ENCODE data around the gene MYOM1.

The MYOM1 gene

GRCh38 chr18:3153107-3153704, 66.6 kb downstream of the MYOM1 start:
- no peak for TF ChIP-seq CTCF (IDR thresholded peaks at IDR 0.05; ENCODE audit: control extremely low read depth, extremely low read depth, low read depth, missing control alignments)
- ChIA-PET POLR2A (no interaction called here), CTCF (interaction anchor here (0.7 to 2.9 kb wide), 10 partner anchors 8 to 168 kb away, joined by 3 to 31 read pairs (median 11); no protein-coding TSS in a partner anchor)
- DNase-seq (ENCODE audit: extremely low spot score), result no peak

GRCh38 chr18:3152294-3152693, 67.5 kb downstream of the MYOM1 start:
- ChIA-PET POLR2A (no interaction called here), CTCF (interaction anchor here (0.7 to 2.9 kb wide), 29 partner anchors 9 to 226 kb away, joined by 3 to 31 read pairs (median 5); no protein-coding TSS in a partner anchor)
- DNase-seq (ENCODE audit: extremely low spot score), result no peak
- TF ChIP-seq CTCF (IDR thresholded peaks at IDR 0.05; ENCODE audit: control extremely low read depth, extremely low read depth, low read depth, missing control alignments), result no peak

GRCh38 chr18:3151399-3152264, 68.1 kb downstream of the MYOM1 start:
- peak; percentile 71 for TF ChIP-seq CTCF (IDR thresholded peaks at IDR 0.05; ENCODE audit: control extremely low read depth, extremely low read depth, low read depth, missing control alignments)
- peak; percentile 65 for DNase-seq (ENCODE audit: extremely low spot score)
- ChIA-PET POLR2A (interaction anchor here (0.6 kb wide), 1 partner anchor 26 kb away, joined by 3 read pairs; no protein-coding TSS in a partner anchor), CTCF (interaction anchor here (0.5 to 2.9 kb wide), 48 partner anchors 9 to 261 kb away, joined by 3 to 31 read pairs (median 4); no protein-coding TSS in a partner anchor)

DNA sequence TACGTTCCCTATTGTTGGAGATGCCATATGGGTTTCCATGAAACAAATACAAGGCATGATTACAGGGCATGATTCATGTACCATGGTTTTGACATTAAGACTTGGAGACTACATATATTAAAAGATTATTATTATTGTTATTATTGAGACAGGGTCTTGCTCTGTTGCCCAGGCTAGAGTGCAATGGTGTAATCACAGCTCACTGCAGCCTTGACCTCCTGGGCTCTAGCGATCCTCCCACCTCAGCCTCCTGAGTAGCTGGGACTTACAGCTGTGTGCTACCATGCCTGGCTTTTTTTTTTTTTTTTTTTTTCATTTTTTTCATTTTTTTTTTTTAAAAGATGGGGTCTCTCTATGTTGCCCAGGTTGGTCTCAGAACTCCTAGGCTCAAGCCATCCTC, 69.1 kb downstream of the MYOM1 start:
- TF ChIP-seq CTCF (IDR thresholded peaks at IDR 0.05; ENCODE audit: control extremely low read depth, extremely low read depth, low read depth, missing control alignments), result no peak
- ChIA-PET CTCF (interaction anchor here (1.3 to 2.9 kb wide), 6 partner anchors 24 to 260 kb away, joined by 4 to 23 read pairs (median 7); no protein-coding TSS in a partner anchor), POLR2A (no interaction called here)
- no peak for DNase-seq (ENCODE audit: extremely low spot score)

GRCh38 chr18:3150274-3150673, 69.5 kb downstream of the MYOM1 start:
- no peak for TF ChIP-seq CTCF (IDR thresholded peaks at IDR 0.05; ENCODE audit: control extremely low read depth, extremely low read depth, low read depth, missing control alignments)
- ChIA-PET CTCF (interaction anchor here (0.9 to 2.9 kb wide), 4 partner anchors 21 to 260 kb away, joined by 4 to 23 read pairs (median 7); no protein-coding TSS in a partner anchor), POLR2A (no interaction called here)
- DNase-seq (ENCODE audit: extremely low spot score), result no peak

DNA sequence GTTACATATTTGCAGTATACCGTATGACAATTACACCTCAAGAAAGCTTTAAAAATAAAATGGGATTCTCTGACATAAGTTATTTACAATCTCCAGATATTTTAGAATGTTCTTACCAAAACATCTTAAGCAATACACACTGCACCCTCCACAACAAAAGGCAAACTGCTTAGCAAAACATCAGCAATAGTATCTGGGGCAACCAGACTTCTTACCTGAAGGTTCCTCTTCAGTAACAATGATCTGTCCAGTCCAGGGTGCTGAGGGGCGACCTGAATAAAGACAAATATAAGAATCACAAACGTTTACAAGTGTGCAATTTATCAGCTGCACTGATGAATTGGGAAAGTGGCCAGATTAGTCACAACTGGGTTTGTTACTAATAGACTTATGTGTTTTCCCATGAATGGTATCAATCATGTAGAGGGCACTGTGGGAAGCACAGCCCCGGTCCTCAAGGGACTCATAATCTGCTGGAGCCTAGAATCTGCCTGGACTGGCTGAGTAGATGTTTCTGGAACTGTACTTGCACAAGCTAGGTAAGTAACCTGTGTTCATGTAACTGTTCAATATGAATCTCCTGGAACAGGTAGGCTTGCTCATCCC, 70.7 kb downstream of the MYOM1 start:
- POLR2A ChIA-PET, result no interaction called here
- TF ChIP-seq CTCF (IDR thresholded peaks at IDR 0.05; ENCODE audit: control extremely low read depth, extremely low read depth, low read depth, missing control alignments), result no peak
- no peak for DNase-seq (ENCODE audit: extremely low spot score)
- CTCF ChIA-PET, result interaction anchor here (1.0 to 2.9 kb wide), 4 partner anchors 9 to 97 kb away, joined by 3 to 11 read pairs (median 6); no protein-coding TSS in a partner anchor
